Left forelimb (tissue), 1 donor: Measurements from ENCODE around the gene NTHL1.

Source experiments
- DNase-seq: peaks from one replicate; pipeline ENCODE4 v3.0.0-alpha.2; 2018; ENCODE audit warnings: low spot score

NTHL1 gene

GRCh38 chr16:2083876-2084780 lies 36.5 kb upstream of the NTHL1 start:
- no peak for DNase-seq

GRCh38 chr16:2083409-2083808 lies 35.8 kb upstream of the NTHL1 start:
- DNase-seq: no peak

- no peak for DNase-seq
Measured at GRCh38 chr16:2082983-2083364, 35.3 kb upstream of the NTHL1 start.

- no peak for DNase-seq
Measured at GRCh38 chr16:2082171-2082982, 34.7 kb upstream of the NTHL1 start.

- DNase-seq: no peak
Measured at GRCh38 chr16:2081201-2082084, 33.8 kb upstream of the NTHL1 start.

- DNase-seq: no peak
Measured at GRCh38 chr16:2079991-2080390, 32.4 kb upstream of the NTHL1 start.

GRCh38 chr16:2079311-2079800 lies 31.7 kb upstream of the NTHL1 start:
- DNase-seq: no peak

GRCh38 chr16:2078691-2079090 lies 31.1 kb upstream of the NTHL1 start:
- DNase-seq: no peak

- no peak for DNase-seq
Measured at GRCh38 chr16:2078096-2078495, 30.5 kb upstream of the NTHL1 start.

GRCh38 chr16:2077696-2078095 lies 30.1 kb upstream of the NTHL1 start:
- no peak for DNase-seq

- DNase-seq: no peak
Measured at GRCh38 chr16:2077016-2077415, 29.4 kb upstream of the NTHL1 start.

- DNase-seq: no peak
Measured at GRCh38 chr16:2076072-2076865, 28.6 kb upstream of the NTHL1 start.

GRCh38 chr16:2075631-2076030 lies 28.0 kb upstream of the NTHL1 start:
- DNase-seq: no peak

GRCh38 chr16:2074071-2074470 lies 26.4 kb upstream of the NTHL1 start:
- DNase-seq: no peak

- no peak for DNase-seq
Measured at GRCh38 chr16:2072926-2073325, 25.3 kb upstream of the NTHL1 start.

GRCh38 chr16:2071454-2072202 lies 24.0 kb upstream of the NTHL1 start:
- DNase-seq: no peak

- no peak for DNase-seq
Measured at GRCh38 chr16:2070576-2071453, 23.2 kb upstream of the NTHL1 start.

- no peak for DNase-seq
Measured at GRCh38 chr16:2066139-2066538, 18.5 kb upstream of the NTHL1 start.

GRCh38 chr16:2064368-2064945 lies 16.8 kb upstream of the NTHL1 start:
- DNase-seq: no peak
